Measurements from ENCODE around the gene GSDMA.

The GSDMA gene

DNA sequence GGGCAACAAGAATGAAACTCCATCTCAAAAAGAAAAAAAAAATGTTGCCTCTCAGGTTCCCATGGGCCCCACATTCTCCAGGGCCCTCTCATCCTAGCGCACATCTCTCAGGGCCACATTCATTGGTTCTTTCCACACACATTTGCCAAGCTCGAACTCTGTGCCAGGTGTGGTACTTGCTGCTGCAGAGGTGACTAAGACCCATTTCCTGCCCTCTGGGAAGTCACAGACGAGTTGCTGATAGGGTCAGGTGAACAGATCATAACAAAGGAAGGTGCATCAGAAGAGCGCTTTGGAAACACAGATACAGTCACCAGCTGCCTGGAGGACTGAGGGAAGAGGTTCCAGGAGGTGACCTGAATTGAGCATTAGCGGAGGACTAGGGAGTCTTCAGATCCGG is 1.0 kb downstream of the GSDMA start:
- DNase-seq: no peak

DNA sequence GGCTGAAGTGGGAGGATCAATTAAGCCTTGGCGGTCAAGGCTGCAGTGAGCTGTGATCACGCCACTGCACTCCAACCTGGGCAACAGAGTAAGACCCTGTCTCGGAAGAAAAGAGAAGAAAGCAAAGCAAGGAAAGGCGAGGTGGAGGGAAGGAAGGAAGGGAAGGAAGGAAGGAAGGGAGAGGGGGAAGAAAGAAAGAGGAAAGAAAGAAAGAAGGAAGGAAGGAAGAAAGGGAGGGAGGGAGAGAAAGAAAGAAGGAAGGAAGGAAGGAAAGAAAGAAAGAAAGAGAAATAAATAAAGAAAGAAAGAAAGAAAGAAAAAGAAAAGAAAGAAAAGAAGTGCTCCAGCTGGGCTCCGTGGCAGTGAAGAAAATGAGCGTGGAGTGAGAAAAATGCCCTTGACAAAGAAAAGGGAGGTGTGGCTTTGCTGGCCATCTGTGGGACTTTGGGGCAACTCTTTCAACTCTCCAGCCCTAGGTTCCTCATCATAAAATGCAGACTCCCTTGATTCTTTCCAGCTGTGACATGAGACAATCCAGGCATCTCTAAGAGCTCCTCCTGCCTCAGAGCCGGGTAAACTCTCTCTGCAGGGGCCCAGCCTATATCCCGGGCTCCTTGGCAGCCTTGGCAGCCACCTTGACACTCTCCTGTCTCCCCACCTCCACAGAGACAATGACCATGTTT is 2.4 kb downstream of the GSDMA start:
- no peak for DNase-seq

DNA sequence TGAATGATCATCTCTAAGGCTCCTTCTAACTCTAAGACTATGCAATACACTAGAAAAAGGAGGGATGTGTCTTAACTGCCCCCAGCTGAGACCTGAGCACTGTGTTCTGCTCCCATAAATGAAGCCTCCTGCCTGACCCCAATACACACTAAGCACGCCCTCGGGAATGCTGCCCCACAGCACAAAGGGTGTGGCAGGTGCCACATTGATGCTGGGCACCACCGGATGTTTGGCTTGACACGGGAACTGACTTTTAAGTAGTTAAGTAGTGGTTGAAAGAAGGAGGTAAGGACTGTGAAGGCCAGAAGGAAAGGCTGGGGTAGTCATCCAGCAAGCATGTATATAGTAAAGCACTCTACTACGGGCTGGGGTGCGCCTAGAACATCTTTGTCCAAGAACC is 4.0 kb downstream of the GSDMA start:
- DNase-seq: no peak

DNA sequence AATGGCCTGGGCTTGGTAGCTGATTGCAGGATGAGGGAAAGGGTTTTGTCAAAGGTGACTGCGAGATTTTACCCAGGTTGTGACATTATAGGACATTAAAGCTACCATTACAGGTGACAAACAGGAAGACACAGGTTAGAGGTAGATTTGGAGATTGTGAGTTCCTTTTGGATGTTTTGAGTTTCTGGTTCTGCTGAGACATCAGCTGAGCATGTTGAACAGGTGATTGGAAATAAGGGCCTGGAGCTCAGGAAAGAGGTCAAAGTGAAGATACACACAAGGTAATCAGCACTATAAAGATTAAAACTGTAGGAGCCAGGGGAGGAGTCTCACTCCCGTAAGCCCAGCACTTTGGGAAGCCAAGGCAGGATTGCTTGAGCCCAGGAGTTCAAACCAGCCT is 6.0 kb downstream of the GSDMA start:
- DNase-seq: no peak

DNA sequence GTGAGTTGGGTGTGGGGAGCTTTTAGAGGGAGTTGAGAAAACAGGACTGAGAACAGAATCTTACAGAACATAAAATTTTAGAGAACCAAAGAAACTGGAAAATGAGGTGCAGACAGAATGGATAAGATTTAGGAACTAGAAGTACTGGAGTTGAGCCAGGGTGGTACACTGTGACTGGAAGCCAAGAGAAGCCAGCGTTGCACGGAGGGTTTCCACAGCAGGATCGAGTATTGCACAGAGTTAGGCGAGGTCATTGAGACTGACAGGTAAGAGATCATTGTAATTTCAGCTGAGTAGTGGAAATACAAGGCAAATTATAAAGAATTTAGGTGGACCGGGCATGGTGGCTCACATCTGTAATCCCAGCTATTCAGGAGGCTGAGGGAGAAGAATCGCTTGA is 6.6 kb downstream of the GSDMA start:
- no peak for DNase-seq

DNA sequence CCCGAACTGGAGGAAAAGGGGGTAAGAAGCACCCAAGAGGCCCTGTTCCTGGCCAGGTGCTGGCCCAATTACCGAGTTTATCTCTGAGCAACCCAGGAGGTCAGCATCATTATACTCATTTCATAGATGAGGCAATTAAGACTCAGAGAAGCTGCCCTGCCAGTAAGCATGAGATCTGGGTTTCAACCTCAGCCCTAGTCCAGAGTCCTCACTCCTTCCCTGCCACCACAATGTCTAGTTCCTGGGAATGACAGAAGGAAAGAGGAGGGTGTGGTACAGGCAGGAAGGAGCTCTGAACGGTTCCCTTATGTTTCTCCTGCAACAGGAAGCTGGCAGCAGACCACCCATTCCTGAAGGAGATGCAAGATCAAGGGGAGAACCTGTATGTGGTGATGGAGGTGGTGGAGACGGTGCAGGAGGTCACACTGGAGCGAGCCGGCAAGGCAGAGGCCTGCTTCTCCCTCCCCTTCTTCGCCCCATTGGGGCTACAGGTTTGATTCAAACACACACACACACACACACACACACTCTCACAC is 7.4 kb downstream of the GSDMA start:
- DNase-seq: no peak

DNA sequence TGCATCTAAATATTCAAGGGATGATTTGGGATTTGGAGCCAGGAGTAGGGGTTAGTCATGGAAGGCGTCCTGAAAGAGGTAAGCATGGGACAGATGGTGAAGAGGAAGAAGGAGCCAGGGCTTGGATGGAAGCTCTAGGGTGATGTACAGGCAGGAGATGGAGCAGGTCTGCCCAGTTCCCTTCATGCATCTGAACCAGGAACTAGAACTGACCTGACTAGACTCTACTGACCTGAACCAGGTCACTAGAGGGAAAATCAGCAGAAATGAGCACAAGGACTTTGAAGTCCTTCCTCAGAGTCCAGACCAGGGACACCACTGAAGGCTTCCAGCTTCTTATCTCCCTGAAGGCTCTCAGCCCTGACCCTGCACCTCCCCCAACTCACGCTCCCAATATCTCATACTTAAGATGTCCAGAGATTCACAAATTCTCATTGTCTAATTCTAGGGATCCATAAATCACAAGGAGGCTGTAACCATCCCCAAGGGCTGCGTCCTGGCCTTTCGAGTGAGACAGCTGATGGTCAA is 8.3 kb downstream of the GSDMA start:
- DNase-seq: no peak

DNA sequence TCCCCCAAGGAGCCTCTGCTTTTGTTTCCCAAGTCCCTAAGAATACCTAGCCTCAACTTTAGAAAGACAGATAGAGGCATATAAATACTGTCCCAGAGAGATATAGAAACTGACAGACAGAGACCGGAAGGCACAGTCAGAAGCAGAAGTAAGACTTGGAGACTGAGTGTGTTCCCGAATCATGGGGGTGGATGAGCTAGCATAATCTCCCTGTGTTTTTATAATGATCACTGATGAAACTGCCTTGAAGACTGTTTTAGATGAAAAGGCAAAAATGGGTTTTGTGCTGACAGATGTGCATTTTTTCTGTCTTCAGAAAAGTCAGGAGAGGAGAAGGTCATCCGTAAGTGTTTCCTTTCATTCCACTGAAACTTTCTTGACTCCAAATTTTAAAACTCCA is 9.5 kb downstream of the GSDMA start:
- no peak for DNase-seq

DNA sequence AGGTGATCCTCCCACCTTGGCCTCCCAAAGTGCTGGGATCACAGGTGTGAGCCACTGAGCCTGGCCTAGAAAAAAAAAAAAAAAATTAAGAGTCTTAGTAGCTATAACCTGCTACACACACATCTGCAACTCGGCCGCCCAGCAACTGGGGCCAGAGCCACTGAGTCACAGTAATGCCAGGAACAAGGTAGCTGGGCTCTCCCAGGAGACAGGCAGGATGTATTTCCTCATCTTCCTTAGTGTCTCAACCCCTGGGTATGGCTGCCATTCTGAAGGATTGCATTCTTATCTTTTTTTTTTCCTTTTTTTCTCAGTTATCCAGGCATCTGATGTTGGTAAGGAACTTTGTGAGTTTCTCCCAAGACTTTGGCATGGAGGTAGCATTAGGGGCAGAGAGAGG is 10.7 kb downstream of the GSDMA start:
- DNase-seq: no peak

DNA sequence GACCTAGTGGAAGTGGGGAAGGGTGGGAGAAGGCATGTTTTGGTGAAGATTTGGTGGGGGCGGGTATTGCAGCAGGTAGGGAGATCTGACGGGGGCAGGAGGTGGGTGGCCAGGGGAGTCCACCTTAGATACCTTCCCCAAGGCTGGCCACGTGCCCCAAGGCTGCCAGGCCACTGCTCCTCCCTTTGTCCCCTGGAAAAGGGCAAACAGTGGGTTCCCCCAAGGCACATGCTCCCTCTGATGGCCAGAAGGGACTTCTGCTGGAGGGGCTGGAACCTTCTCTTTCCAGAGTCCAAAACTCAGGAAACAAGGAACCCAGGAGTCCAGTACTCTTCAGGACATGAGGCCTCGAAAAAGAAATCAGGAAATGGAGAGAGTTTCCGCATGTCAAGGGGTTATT is 11.6 kb downstream of the GSDMA start:
- no peak for DNase-seq

DNA sequence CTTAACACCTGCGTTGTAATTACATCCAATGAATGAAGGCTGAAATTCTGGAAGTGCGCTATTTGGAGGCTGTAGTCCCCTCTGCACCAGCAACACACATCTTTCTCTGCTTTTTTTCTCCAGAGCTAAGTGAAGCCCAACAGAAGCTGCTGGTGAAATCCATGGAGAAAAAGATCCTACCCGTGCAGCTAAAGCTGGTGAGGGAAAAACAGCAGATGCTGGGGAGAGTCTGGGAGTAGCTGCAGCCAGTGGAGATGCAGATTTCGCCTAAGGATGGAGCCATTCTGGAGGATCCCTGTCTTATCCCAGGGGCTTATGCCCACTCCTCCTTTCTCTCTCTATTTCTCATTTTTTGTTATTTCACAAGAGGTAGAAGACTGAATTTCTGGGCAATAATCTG is 13.0 kb downstream of the GSDMA start:
- DNase-seq: no peak

DNA sequence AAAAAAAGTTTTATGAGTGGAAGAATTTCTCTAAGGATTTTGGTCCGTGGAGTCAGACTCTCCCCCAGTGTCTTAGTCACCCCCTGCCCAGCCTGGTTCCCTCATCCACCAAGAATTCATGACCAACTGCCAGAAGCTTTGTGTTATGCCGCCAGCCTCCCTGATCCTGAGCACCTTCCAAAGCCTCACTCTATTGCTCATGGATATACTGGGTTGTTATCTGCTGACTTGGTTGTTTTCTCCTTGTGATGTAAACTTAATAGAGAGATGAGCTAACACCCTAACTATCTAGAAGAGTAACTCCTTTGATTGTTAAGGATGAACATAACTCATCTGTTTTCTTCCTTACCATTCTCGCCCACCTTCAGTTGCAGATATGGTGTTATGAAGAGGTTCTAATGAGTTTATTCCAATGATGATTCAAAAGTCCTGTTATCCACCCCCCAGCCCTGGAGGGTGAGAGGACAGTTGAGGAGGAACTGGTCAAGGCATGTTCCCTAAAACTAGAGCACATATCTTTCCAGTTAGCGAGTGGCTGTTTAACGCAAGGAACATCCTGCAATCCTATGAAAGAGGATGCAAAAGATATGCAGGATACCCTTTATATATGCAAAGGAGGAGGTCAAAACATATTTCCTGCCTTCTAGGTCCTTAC is 16.3 kb downstream of the GSDMA start:
- DNase-seq: no peak

DNA sequence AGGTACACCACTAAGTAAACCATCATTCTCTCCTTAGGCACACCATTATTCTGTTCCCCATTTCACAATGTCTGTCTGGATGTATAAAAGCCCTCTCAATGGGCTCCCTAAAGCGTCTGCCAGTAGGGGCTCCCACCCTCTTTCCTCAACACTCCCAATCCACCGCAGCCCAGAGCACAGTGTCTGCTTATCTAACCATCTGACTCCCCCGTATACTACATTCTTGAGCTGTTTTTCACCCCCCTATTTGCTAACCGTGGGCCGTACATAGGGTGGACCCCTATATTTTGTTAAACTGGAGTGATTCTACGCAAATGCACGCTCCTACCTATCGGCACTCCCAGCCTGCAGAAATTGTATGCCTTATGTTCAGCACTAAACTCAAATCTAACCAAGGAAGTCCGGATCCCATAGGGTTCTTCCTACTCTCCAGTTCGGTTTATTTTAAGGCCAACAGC is 17.1 kb downstream of the GSDMA start:
- no peak for DNase-seq

DNA sequence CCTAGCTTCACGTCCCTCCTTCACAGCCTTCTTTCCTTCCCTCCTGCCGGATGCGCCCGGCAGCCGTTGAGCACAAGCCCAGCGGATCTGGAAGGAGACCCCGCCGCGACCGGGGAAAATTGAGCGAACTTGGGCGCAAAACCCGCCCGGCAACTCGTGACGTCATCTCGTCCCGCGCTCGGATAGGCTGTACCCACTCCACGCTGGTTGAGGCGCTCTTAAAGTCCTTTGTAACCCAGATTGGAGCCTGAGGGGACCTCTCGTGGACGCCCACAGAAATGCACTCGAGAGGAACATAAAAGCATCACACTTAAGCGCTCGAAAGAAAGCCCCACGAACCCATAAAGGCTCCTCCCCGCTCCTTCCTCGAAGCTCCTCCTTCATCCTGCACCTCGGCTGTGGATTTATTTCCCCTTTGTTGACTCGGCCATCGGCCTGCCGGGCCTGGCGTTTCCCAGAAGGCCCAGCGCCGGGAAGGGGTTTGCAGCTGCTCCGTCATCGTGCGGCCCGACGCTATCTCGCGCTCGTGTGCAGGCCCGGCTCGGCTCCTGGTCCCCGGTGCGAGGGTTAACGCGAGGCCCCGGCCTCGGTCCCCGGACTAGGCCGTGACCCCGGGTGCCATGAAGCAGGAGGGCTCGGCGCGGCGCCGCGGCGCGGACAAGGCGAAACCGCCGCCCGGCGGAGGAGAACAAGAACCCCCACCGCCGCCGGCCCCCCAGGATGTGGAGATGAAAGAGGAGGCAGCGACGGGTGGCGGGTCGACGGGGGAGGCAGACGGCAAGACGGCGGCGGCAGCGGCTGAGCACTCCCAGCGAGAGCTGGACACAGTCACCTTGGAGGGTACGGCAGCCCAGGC is 17.8 kb downstream of the GSDMA start, which contains the start of gene PSMD3:
Gene PSMD3, plus strand, starts transcription at position 457 of the 856 bp plus-strand sequence. Its CDS starts 164 bp downstream, at position 621.
- peak; percentile 98 for DNase-seq

DNA sequence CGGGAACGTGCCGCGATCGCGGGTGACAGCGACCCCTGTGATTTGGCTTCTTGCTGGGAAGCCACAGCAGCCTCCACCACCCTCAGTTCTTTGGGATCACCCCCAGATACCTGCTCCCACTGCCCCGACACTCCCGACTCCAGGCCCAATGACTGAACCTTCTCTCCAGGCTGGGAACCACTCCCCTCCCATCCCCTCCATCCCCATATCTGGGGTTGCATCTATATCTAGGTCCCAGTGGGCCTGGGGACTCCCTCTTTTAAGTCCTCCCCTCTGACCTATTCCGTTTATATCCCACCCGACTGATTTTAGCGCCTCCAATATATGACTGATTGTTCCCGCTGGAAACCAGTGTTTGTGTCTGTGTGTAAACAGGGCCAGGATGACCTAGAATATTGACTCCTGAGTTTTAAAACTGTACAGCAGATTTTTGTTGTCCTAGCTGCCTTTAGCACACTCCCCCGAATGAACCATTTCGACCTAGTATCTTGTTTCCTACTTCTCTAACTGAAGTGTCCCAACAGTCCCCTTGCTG is 18.5 kb downstream of the GSDMA start:
- no peak for DNase-seq

DNA sequence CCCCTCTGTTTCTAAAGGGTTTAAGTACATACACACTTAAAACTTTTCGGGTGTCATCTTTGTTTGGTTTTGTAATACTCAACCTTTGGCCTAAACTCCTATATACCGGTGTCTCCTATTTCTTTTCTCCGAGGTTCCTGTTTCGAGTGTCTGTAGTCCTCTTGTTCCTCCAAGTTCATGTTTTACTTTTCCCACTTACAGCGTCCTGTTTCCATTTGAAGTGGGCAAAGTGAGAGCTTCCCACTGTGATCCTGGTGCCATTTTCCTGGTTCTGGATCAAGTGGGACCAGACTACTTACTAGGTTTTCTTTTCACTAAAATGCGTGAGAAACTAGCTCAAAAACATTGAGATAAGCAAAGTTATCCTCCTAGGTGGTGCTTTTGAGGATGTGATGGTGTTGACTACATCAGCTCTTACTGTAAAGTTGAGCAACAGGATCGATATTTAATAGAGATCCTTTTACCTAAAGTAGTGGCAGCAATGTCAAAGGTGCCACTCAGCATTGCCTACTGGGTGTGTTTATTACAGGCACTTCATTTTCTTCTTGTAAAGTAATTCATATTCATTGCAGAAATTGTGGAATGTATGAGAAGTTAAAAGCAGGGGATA is 19.1 kb downstream of the GSDMA start:
- no peak for DNase-seq

DNA sequence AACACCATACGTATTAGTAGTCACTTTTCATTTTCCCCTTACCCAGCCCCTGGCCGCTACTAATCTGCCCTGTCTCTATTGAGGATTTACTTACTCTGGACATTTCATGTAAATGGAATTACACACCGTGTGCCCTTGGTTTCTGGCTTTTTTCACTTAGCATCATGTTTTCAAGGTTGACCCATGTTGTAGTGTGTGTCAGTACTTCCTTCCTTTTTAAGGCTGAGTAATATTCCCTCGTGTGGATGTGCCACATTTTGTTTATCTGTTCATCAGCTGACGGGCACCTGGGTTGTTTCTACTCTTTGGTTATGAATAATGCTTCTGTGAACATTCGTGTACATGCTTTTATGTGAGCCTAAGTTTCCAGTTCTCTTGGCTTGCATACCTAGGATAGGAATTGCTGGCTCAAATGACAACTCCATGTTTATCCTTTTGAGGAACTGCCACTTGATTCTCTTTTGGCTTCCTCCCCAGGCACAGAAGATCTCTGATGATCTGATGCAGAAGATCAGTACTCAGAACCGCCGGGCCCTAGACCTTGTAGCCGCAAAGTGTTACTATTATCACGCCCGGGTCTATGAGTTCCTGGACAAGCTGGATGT is 25.5 kb downstream of the GSDMA start:
- DNase-seq: no peak

DNA sequence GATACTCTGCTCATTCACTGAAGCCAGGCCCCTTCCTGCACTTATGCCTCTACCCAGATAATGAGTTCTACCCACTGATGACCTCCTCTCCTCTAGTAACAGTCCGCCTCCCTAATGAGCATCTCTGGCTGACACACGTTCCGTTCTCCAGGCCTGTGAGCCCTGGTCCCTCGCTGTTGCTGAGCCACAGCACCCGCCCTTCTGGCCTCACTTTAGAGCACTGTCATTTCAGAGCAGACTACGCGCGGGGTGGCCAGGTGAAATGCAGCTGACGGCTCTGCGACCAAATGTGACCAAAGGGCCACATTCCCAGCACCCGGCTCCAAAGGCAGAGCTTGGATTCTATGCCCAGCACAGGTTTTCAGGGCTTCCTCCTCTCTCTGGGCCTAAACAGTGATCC is 31.6 kb downstream of the GSDMA start:
- DNase-seq: no peak

DNA sequence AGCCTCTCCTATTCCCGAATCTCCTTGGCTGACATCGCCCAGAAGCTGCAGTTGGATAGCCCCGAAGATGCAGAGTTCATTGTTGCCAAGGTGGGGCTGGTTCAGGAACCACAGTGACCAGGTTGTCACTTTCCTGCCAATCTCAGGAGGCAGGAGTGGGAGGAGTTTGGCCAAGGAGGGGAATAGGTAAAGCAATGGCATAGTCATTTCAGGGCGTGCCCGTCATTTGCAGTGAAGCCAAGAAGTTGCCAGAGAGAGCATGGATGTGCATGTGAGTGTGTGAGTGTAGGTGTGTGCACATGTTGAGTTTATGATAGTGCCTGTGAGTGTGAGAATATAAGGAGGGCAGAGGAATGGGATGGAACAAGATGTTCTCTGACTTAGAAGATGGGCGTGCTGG is 32.6 kb downstream of the GSDMA start:
- no peak for DNase-seq

DNA sequence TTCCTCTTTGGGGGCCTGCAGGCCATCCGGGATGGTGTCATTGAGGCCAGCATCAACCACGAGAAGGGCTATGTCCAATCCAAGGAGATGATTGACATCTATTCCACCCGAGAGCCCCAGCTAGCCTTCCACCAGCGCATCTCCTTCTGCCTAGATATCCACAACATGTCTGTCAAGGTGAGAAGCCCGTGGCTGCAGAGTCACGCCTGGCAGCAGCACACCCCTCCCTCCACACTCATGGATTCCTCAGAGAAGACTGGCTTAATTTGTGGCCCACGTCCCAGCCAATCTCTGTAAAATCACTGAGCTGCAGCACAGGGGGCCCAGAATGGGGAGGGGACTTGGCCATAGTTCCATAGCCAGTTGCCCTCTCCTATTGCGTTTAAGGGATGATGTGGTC is 33.4 kb downstream of the GSDMA start:
- DNase-seq: no peak

DNA sequence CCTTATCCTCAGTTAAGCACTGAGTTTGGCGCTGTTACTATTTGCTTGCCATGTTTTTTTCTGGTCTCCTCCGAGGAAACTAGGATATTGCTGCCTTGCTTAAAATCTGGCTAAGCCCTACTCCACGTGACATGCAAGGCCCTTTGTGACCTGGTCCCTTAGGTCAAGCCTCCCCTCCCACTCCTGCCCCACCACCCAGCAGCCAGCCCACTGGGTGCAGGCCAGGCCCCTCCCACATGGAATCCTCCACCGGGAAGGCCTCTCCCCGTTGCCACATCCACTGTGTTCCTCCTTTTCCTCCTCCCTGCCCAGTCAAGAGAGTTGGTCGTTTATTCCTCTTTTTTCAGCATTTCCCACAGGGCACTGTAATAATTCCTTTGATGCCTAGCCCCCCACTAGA is 34.0 kb downstream of the GSDMA start:
- DNase-seq: no peak

DNA sequence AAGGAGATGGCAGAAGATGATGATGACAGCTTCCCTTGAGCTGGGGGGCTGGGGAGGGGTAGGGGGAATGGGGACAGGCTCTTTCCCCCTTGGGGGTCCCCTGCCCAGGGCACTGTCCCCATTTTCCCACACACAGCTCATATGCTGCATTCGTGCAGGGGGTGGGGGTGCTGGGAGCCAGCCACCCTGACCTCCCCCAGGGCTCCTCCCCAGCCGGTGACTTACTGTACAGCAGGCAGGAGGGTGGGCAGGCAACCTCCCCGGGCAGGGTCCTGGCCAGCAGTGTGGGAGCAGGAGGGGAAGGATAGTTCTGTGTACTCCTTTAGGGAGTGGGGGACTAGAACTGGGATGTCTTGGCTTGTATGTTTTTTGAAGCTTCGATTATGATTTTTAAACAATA is 34.7 kb downstream of the GSDMA start:
- no peak for DNase-seq
